IPS-18c (cell line): ENCODE results near the gene MLLT1.

Experiments
- H3K4me3 ChIP-seq: 2 replicates; pipeline ENCODE4 v1.7.0; 2013; ENCODE audit warnings: low read depth, mild to moderate bottlenecking, low read length, moderate library complexity; ENCODE audit not compliant: insufficient read depth
- H3K9me3 ChIP-seq: one replicate; pipeline ENCODE4 v1.6.1; 2013; ENCODE audit warnings: mild to moderate bottlenecking, low read length, moderate library complexity; ENCODE audit not compliant: control insufficient read depth, insufficient read depth

Gene MLLT1

DNA sequence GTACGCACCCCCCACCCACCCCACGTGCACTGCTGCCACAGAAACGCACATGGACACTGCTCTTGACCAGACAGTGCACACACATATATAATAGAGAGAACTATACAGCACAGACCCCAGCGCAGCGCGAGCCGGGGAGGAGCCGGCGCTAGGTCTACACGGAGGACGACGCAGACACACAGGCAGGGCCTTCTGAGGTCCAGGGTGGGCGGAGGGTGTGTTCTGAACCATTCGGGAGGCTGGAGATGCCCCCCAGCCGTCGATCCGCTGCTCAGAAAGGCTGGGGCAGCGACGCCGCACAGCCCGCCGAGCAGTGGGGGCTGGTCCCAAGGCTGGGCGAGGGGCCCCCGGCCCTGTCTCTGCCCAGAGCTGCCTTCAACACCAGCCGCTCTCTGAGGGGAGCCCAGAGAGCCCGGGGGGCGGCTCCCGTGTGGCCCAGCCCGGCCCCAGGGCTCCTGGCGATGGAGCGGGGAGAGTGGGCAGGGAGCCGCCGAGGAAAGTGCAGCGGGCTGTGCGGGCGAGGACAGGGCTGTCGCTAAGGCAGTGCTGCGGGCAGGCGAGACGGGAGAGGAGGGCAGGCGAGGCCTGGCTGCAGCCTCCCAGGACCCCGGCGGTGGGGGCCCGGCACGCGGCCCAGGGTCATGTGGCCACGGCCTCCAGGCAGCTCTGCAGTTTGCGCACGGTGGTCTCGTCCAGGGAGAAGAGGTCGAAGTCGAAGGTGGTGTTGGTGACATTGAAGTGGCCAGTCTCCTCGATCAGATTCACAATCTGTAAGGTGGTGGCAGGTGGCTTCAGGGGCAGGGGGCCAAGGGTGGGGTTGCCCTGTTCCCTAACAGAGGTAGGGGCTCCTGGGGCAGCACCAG, 67.1 kb downstream of the MLLT1 start:
- Histone ChIP-seq H3K4me3 (no peak overlapping the region), H3K9me3 (no peaks in the 10 kb centered on the region)

- Histone ChIP-seq H3K4me3 (no peak overlapping the region), H3K9me3 (no peaks in the 10 kb centered on the region)
These were observed 68.0 kb downstream of the MLLT1 start for GRCh38 chr19:6211632-6212402.

- no peak overlapping the region for H3K4me3 ChIP-seq
- H3K9me3 ChIP-seq, result no peaks in the 10 kb centered on the region
These were observed 68.8 kb downstream of the MLLT1 start for GRCh38 chr19:6210721-6211600.

GRCh38 chr19:6210091-6210490, 69.7 kb downstream of the MLLT1 start:
- Histone ChIP-seq H3K9me3 (no peaks in the 10 kb centered on the region), H3K4me3 (no peak overlapping the region)

- Histone ChIP-seq H3K4me3 (no peak overlapping the region), H3K9me3 (no peaks in the 10 kb centered on the region)
These were observed 70.1 kb downstream of the MLLT1 start for GRCh38 chr19:6209680-6210079.

DNA sequence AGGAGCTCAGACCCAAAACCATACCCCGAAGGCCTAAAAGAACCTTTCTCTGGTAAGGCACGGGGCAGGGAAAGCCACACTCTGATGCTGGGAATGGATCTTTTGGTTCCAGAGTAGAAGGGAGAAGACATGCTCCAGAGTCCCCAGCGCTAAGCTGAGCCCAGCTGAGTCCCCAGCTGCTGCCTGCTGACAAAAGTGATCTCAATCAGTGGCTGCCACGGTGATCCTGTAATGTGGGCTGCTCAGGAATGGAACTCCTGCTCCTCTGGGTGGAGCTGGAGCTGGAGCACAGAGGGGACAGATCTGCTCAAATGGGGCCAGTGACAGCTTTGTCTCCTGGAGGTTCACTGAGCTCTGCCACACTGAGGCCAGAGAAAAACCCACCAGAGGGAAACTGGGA, 70.5 kb downstream of the MLLT1 start:
- Histone ChIP-seq H3K4me3 (no peak overlapping the region), H3K9me3 (no peaks in the 10 kb centered on the region)

DNA sequence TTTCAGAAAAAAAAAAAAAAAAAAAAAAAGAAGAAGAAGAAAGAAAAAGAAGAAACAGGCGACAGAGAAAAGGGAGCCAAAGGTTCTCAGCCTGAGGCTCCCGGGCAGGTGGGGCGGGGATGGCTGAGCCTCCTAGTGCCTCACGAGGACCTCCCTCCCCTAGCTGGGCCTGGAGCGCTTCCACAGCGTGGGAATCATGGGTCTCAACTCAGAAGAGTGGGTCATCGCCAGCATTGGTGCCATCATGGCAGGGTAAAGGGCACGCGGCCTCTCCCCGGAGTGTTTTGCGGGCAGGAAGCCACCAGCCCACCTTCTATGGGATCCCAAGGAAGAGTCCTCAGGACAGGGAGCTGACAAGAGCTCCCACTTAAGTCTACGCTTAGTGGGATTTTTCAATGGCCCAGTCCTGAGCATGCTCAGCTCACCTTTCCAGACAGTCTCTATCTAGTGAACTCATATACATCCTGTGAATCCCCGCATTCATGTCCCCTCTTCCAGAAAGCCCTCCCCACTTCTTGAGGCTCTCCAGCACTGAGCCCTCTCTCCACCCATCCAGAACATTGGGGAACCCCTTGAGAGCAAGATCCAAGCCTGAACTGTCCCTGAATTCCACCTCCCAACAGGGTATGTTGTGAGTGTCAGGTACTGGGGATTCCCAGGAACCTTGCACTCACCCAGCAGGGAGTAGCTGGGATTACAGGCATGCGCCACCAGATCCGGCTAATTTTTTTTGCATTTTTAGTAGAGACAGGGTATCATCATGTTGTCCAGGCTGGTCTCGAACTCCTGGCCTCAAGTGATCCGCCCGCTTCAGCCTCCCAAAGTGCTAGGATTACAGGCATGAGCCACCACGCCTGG, 74.7 kb downstream of the MLLT1 start:
- Histone ChIP-seq H3K9me3 (no peaks in the 10 kb centered on the region), H3K4me3 (no peak overlapping the region)

- Histone ChIP-seq H3K9me3 (no peaks in the 10 kb centered on the region), H3K4me3 (no peak overlapping the region)
These were observed 75.6 kb downstream of the MLLT1 start for GRCh38 chr19:6204212-6204611.

DNA sequence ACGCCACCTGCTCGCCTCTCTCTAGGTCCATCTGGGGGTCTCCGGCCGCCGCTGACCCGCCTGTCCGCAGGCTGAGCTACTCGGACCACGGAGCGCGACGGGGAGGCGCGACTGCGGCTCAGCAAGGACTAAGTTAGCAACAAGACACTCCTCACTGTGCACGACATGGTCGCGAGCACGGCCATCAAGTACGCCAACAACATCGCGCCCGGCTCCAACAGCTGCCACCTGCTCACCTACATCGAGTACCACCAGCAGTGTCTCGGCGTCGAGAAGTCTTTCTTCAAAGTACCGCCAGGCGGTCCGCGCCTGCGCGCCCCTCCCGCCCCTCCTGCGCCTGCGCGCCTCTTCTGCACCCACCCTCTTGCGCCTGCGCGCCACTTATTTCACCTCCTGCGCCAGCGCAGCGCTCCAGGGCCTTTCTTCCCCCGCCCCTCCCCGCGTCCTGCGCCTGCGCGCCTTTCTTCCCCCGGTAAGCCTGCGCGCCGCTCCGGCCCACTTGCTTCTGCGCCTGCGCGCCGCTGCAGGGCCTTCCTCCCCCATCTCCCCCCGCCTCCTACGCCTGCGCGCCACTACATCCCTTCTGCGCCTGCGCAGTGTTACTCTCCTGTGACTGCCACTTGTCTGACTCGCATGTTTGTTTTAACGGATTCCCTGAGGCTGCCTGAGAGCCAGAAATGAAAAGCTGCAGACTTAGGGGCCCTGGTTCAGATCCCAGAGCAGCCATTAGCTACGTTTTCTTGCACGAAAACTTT, 80.4 kb downstream of the MLLT1 start:
- H3K4me3 ChIP-seq, result peak overlapping the region; percentile 79
- H3K9me3 ChIP-seq, result peaks cover 2% of the 10 kb centered on the region

GRCh38 chr19:6198896-6199239, 80.9 kb downstream of the MLLT1 start:
- Histone ChIP-seq H3K4me3 (peak overlapping the region; percentile 79), H3K9me3 (peaks cover 6% of the 10 kb centered on the region)

- Histone ChIP-seq H3K9me3 (peaks cover 6% of the 10 kb centered on the region), H3K4me3 (no peak overlapping the region)
These were observed 83.4 kb downstream of the MLLT1 start for GRCh38 chr19:6196361-6196760.

- Histone ChIP-seq H3K9me3 (peaks cover 20% of the 10 kb centered on the region), H3K4me3 (no peak overlapping the region)
These were observed 91.0 kb downstream of the MLLT1 start for GRCh38 chr19:6188811-6189210.

GRCh38 chr19:6187374-6187773, 92.4 kb downstream of the MLLT1 start:
- H3K4me3 ChIP-seq, result no peak overlapping the region; the same call in 1 of the 2 replicates
- H3K9me3 ChIP-seq, result peaks cover 20% of the 10 kb centered on the region

- Histone ChIP-seq H3K9me3 (peaks cover 17% of the 10 kb centered on the region), H3K4me3 (no peak overlapping the region)
These were observed 93.6 kb downstream of the MLLT1 start for GRCh38 chr19:6185835-6186834.
